Stimulated activated CD8-positive, alpha-beta memory T cell treated with anti-CD3 and anti-CD28 coated beads, Interleukin-7, amount 100 ng/mL, for 1 hour (primary cell): ENCODE measurements around the gene KIF1C.
A peak's percentile ranks its signal among the peaks of the same experiment; 100 is the strongest.

Experiments used
- DNase-seq, 2 donors: peaks; one replicate each; pipeline ENCODE4 v3.0.0-alpha.2; 2020; ENCODE audit warnings: low read depth in 2 of 2

Gene KIF1C

GRCh38 chr17:4997302-4998026 is at the start of gene KIF1C, which contains the start of gene INCA1:
Gene KIF1C, plus strand, starts transcription at chr17:4997950. Its CDS starts 2,297 bp downstream, at chr17:5000247.
Gene INCA1, minus strand, starts transcription at chr17:4997522. Its CDS starts 3,085 bp downstream, at chr17:4994437.
- DNase-seq = peak; percentile 78 to 81

GRCh38 chr17:4948166-4948930 is 49.4 kb upstream of the KIF1C start, which contains the start of gene PFN1:
Gene PFN1, minus strand, starts transcription at chr17:4948530. Its CDS starts 136 bp downstream, at chr17:4948394.
- DNase-seq = peak; percentile 77 to 81

- no peak for DNase-seq
Measured at GRCh38 chr17:4948931-4949320, 48.8 kb upstream of the KIF1C start.

GRCh38 chr17:4949321-4950074 is 48.3 kb upstream of the KIF1C start:
- no peak for DNase-seq

- no peak for DNase-seq
Measured at GRCh38 chr17:4950075-4950745, 47.5 kb upstream of the KIF1C start.

- DNase-seq = no peak
Measured at GRCh38 chr17:4950746-4951204, 47.0 kb upstream of the KIF1C start, which contains the start of gene ENO3. Gene ENO3, plus strand, starts transcription at chr17:4951119. Its CDS starts 711 bp downstream, at chr17:4951830.

GRCh38 chr17:4951486-4951885 is 46.3 kb upstream of the KIF1C start:
- DNase-seq = no peak

GRCh38 chr17:4953451-4953961 is 44.2 kb upstream of the KIF1C start:
- DNase-seq = no peak

GRCh38 chr17:4955091-4955490 is 42.7 kb upstream of the KIF1C start:
- DNase-seq = no peak

GRCh38 chr17:4956493-4957061 is 41.2 kb upstream of the KIF1C start:
- DNase-seq = no peak

- no peak for DNase-seq
Measured at GRCh38 chr17:4958102-4958501, 39.6 kb upstream of the KIF1C start.

GRCh38 chr17:4959261-4959965 is 38.3 kb upstream of the KIF1C start:
- DNase-seq = no peak

- no peak for DNase-seq
Measured at GRCh38 chr17:4960279-4960922, 37.3 kb upstream of the KIF1C start.

GRCh38 chr17:4965311-4965986 is 32.3 kb upstream of the KIF1C start:
- no peak for DNase-seq

GRCh38 chr17:4966844-4967538 is 30.8 kb upstream of the KIF1C start:
- DNase-seq = peak; percentile 83 to 85

GRCh38 chr17:4967539-4968485 is 29.9 kb upstream of the KIF1C start, which contains the start of gene SPAG7:
Gene SPAG7, minus strand, starts transcription at chr17:4967817. Its CDS starts 13 bp downstream, at chr17:4967804.
- peak; percentile 83 to 88 for DNase-seq

GRCh38 chr17:4968486-4969046 is 29.2 kb upstream of the KIF1C start:
- DNase-seq = no peak
